Measurements from ENCODE around the gene PDCD11.

DNA sequence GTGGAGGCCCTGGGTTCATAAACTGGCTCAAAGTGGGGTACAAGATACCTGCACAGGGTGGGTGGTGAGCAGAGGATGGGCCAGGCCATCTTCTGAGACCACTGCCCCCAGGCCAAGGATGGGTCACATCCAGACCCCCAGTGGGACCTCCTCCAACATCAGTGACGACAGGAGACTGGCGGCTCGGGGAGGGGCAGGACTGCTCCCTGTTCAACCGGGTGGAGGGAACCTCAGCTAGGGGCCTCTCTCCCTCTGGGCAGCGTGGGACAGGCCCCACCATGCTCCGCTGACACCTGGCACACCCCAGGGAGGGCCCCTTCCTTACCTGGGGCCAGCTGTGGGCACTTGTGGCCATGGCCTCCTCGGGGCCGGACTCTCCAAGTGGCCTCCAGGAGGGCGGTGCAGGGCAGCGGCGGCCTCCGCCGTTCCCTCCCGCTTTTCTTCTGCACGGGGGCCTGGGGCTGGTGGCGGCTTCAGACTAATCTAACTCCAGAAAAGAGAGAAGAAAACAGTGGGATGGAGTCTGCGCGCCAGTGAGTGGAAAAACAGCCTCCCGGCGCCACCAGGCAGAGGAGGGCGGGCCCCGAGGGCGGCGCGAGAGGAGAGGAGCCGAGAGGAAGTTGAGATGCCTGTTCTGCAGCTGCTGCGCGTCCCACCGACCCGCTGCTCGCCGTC, 55.5 kb downstream of the PDCD11 start, which contains the start of gene CALHM2:
- TF ChIP-seq, protein P1, sequence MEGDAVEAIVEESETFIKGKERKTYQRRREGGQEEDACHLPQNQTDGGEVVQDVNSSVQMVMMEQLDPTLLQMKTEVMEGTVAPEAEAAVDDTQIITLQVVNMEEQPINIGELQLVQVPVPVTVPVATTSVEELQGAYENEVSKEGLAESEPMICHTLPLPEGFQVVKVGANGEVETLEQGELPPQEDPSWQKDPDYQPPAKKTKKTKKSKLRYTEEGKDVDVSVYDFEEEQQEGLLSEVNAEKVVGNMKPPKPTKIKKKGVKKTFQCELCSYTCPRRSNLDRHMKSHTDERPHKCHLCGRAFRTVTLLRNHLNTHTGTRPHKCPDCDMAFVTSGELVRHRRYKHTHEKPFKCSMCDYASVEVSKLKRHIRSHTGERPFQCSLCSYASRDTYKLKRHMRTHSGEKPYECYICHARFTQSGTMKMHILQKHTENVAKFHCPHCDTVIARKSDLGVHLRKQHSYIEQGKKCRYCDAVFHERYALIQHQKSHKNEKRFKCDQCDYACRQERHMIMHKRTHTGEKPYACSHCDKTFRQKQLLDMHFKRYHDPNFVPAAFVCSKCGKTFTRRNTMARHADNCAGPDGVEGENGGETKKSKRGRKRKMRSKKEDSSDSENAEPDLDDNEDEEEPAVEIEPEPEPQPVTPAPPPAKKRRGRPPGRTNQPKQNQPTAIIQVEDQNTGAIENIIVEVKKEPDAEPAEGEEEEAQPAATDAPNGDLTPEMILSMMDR (IDR thresholded peaks at IDR 0.05), result peak in 1 of 3 experiments; percentile 11
- no peak for TF ChIP-seq EP300 (IDR thresholded peaks at IDR 0.05)

All from esophagus muscularis mucosa (tissue), 3 donors.